ENCODE measurements around the gene RALGAPA1. TPM values are rescaled to one million over a fixed set of nuclear protein-coding genes. Genes with fewer than 3 reads are reported as not detected.

The RALGAPA1 gene
- total RNA-seq, 1 experiment from 2014 or later, result 9.8 TPM

DNA sequence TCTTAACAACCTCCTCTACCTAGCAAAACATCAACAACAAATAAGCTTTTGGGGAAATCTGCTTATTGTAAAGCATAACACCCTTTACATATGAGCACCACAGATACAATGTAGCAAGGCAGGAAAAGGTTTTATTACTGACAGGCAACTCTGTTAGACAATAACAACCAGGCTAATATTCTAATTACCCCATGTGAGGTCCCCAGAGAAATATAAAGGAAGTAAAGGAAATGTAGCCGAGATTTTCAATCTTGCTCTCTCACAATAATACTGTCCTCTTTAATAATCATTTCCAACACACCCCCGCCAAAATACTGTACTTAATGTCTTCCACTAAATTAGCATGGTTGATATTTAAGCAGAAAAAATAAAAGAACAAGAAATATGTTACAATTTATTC is 289.1 kb downstream of the RALGAPA1 start:
- no peak for DNase-seq
- Histone ChIP-seq H3K9me3 (no peaks in the 10 kb centered on the region), H3K36me3 (no peaks in the 10 kb centered on the region), H3K27me3 (peaks cover 4% of the 10 kb centered on the region), H3K4me3 (no peak overlapping the region)

- Histone ChIP-seq H3K4me3 (no peak overlapping the region), H3K9me3 (no peaks in the 10 kb centered on the region), H3K27me3 (peaks cover 4% of the 10 kb centered on the region), H3K36me3 (no peaks in the 10 kb centered on the region)
- no peak for DNase-seq
Measured at GRCh38 chr14:35515916-35516315, 293.2 kb downstream of the RALGAPA1 start.

DNA sequence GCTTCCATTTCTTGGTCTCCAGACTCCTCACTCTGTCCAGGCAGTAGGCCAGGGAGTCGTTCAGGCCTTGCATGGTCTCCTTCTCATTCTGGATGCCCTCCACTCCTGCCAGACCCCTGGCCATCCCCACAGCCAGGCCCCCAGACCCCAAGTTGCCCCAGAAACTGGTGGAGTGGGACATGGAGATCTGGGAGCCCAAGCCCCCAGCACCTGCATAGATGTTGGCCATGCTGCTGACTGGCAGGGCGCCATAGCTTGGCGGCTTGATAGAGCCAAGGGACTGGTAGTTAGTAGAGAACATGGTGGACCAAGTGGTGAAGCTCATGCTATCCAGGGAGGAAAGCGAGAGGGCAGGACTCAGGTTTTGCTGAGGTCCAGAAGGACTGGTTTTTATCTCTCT is 296.3 kb downstream of the RALGAPA1 start:
- no peaks in the 10 kb centered on the region for H3K36me3 ChIP-seq
- H3K9me3 ChIP-seq, result no peaks in the 10 kb centered on the region
- no peak overlapping the region for H3K4me3 ChIP-seq
- H3K27me3 ChIP-seq, result peaks cover 4% of the 10 kb centered on the region; the same call in 1 of the 2 replicates
- no peak for DNase-seq

- no peaks in the 10 kb centered on the region for H3K9me3 ChIP-seq
- no peak overlapping the region for H3K4me3 ChIP-seq
- peaks cover 4% of the 10 kb centered on the region; the same call in 1 of the 2 replicates for H3K27me3 ChIP-seq
- no peaks in the 10 kb centered on the region for H3K36me3 ChIP-seq
- no peak for DNase-seq
Measured at GRCh38 chr14:35509846-35510245, 299.2 kb downstream of the RALGAPA1 start.

GRCh38 chr14:35506927-35507326 is 302.2 kb downstream of the RALGAPA1 start:
- no peaks in the 10 kb centered on the region for H3K36me3 ChIP-seq
- peaks cover 4% of the 10 kb centered on the region; the same call in 1 of the 2 replicates for H3K27me3 ChIP-seq
- no peak overlapping the region for H3K4me3 ChIP-seq
- H3K9me3 ChIP-seq, result no peaks in the 10 kb centered on the region
- no peak for DNase-seq

DNA sequence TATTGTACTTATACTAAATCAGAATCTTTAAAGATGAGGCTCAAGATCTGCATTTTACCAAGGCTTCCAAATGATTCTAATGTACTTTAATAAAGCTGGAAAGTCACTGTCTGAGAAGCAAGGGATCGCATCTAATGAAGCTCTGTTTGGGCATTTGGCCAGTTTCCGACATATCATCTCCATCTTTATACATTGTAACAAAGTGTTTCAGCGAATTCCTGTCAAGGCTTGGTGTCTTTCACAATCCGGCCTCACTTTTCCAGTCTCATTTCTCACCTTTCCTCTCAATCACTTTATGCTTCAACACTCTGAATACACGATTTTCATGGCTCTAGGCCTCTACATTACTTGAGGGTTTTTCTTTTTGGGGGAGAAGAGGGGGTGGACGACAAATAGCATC is 302.6 kb downstream of the RALGAPA1 start:
- H3K4me3 ChIP-seq, result no peak overlapping the region
- no peaks in the 10 kb centered on the region for H3K36me3 ChIP-seq
- DNase-seq, result no peak
- H3K27me3 ChIP-seq, result peaks cover 4% of the 10 kb centered on the region; the same call in 1 of the 2 replicates
- H3K9me3 ChIP-seq, result no peaks in the 10 kb centered on the region

- no peak for DNase-seq
- H3K9me3 ChIP-seq, result no peaks in the 10 kb centered on the region
- H3K36me3 ChIP-seq, result no peaks in the 10 kb centered on the region
- no peak overlapping the region for H3K4me3 ChIP-seq
- no peaks in the 10 kb centered on the region for H3K27me3 ChIP-seq
Measured at GRCh38 chr14:35504260-35504659, 304.8 kb downstream of the RALGAPA1 start.

- DNase-seq, result no peak
- Histone ChIP-seq H3K36me3 (no peaks in the 10 kb centered on the region), H3K4me3 (no peak overlapping the region), H3K9me3 (no peaks in the 10 kb centered on the region), H3K27me3 (no peaks in the 10 kb centered on the region)
Measured at GRCh38 chr14:35503646-35504045, 305.4 kb downstream of the RALGAPA1 start.

GRCh38 chr14:35499180-35499579 is 309.9 kb downstream of the RALGAPA1 start:
- Histone ChIP-seq H3K9me3 (no peaks in the 10 kb centered on the region), H3K27me3 (no peaks in the 10 kb centered on the region), H3K36me3 (no peaks in the 10 kb centered on the region), H3K4me3 (no peak overlapping the region)
- no peak for DNase-seq

DNA sequence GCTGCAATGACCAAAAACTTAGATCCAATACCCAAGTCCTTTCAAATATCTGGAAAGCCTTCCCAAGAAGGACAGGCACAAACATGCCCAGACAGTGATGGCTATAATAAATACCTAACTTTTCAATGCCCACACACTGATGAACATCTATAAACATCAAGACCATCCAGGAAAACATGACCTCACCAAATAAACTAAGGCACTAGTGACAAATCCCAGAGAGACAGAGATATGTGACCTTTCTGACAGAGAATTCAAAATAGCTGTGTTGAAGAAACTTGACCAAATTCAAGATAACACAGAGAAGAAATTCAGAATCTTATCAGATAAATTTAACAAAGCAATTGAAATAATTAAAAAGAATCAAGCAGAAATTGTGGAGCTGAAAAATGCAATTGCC is 313.8 kb downstream of the RALGAPA1 start:
- DNase-seq, result no peak
- Histone ChIP-seq H3K9me3 (no peaks in the 10 kb centered on the region), H3K4me3 (no peak overlapping the region), H3K36me3 (no peaks in the 10 kb centered on the region), H3K27me3 (no peaks in the 10 kb centered on the region)

- H3K27me3 ChIP-seq, result no peaks in the 10 kb centered on the region
- DNase-seq, result no peak
- no peaks in the 10 kb centered on the region for H3K36me3 ChIP-seq
- H3K4me3 ChIP-seq, result no peak overlapping the region
- H3K9me3 ChIP-seq, result no peaks in the 10 kb centered on the region
Measured at GRCh38 chr14:35492569-35493014, 316.5 kb downstream of the RALGAPA1 start.

Other genes with a start within 250 kb of the RALGAPA1 start
- 1.4 and 2.2 TPM in 2 replicates for gene BRMS1L, start 17.0 kb upstream of the RALGAPA1 start, total RNA-seq (2014; rRNA removed; shearing (Covaris generic); ENCODE audit: low replicate concordance)